T47D (cell line): ENCODE results near the gene BCL11A.

ENCODE experiments used
- DNase-seq, 2 experiments: peaks; one replicate each; pipeline versions ENCODE4 v3.0.0 to v3.0.0-alpha.2; 2011 to 2012; ENCODE audit warnings: low read depth in 1 of 2, low spot score in 1 of 2
- JUND ChIP-seq: IDR thresholded peaks from 2 replicates; pipeline ENCODE4 v1.6.1; 2012; ENCODE audit warnings: low read depth
- in situ Hi-C: cut with HindIII; loops from 2 replicates; pipeline ENCODE4 v1.10.0; 2016; ENCODE audit warnings: low sequenced_read_pairs, low pct_unique_long_range_greater_than_20kb

Gene BCL11A

GRCh38 chr2:60555783-60556139 is 2.3 kb upstream of the BCL11A start:
- TF ChIP-seq JUND: no peak
- DNase-seq: no peak
- in situ Hi-C loops: no loop called here

GRCh38 chr2:60555066-60555782 is 1.8 kb upstream of the BCL11A start:
- peak; percentile 16 to 51 for DNase-seq
- in situ Hi-C loops: no loop called here
- no peak for TF ChIP-seq JUND

GRCh38 chr2:60554646-60555065 is 1.2 kb upstream of the BCL11A start:
- no peak for TF ChIP-seq JUND
- DNase-seq: no peak
- in situ Hi-C loops: no loop called here

- peak in 1 of 2 experiments; percentile 13 for DNase-seq
- no peak for TF ChIP-seq JUND
Measured at GRCh38 chr2:60554074-60554645, 706 bp upstream of the BCL11A start.

GRCh38 chr2:60552851-60553494 is 481 bp downstream of the BCL11A start:
- TF ChIP-seq JUND: no peak
- no peak for DNase-seq
- in situ Hi-C loops: no loop called here

More at GRCh38 chr2:60554074-60554645, 706 bp upstream of the BCL11A start:
- in situ Hi-C loops: no loop called here

GRCh38 chr2:60552078-60552850 is 1.2 kb downstream of the BCL11A start:
- no peak for TF ChIP-seq JUND
- no peak for DNase-seq
- in situ Hi-C loops: no loop called here

GRCh38 chr2:60551240-60552077 is 2.0 kb downstream of the BCL11A start:
- no peak for TF ChIP-seq JUND
- in situ Hi-C loops: no loop called here
- DNase-seq: no peak

- TF ChIP-seq JUND: no peak
- no peak for DNase-seq
- in situ Hi-C loops: no loop called here
Measured at GRCh38 chr2:60550984-60551239, 2.5 kb downstream of the BCL11A start.

GRCh38 chr2:60550178-60550983 is 3.1 kb downstream of the BCL11A start:
- in situ Hi-C loops: no loop called here
- peak; percentile 38 to 69 for DNase-seq
- TF ChIP-seq JUND: no peak

- in situ Hi-C loops: no loop called here
- no peak for TF ChIP-seq JUND
- no peak for DNase-seq
Measured at GRCh38 chr2:60549928-60550177, 3.6 kb downstream of the BCL11A start.

GRCh38 chr2:60549238-60549927 is 4.1 kb downstream of the BCL11A start:
- in situ Hi-C loops: no loop called here
- no peak for DNase-seq
- no peak for TF ChIP-seq JUND

- no peak for DNase-seq
- in situ Hi-C loops: no loop called here
- TF ChIP-seq JUND: no peak
Measured at GRCh38 chr2:60548845-60549237, 4.6 kb downstream of the BCL11A start.
